Thyroid gland (tissue), 4 donors: Measurements from ENCODE around the gene DNAJC8. TPM values are rescaled to one million over a fixed set of nuclear protein-coding genes. Genes with fewer than 3 reads are reported as not detected.

ENCODE experiments used
- DNase-seq, 2 donors: peaks; one replicate each; pipeline ENCODE4 v3.0.0-alpha.2; 2019
- H3K27ac ChIP-seq, 3 donors: fragments of 200-600 bp; sonication (generic); 1 replicate in 2 of 3; 2 replicates in 1 of 3; pipeline ENCODE4 v1.5.1; 2016 to 2019; ENCODE audit warnings: mild to moderate bottlenecking in 1 of 3, moderate library complexity in 1 of 3
- H3K27me3 ChIP-seq: fragments of 200-600 bp; sonication (generic); one replicate; pipeline ENCODE4 v1.5.1; 2019
- H3K36me3 ChIP-seq, 2 donors: fragments of 200-600 bp; sonication (generic); one replicate each; pipeline ENCODE4 v1.5.1; 2016 to 2019
- H3K4me1 ChIP-seq, 2 donors: fragments of 200-600 bp; sonication (generic); one replicate each; pipeline ENCODE4 v1.5.1; 2017 to 2019
- H3K4me3 ChIP-seq, 3 donors: fragments of 200-600 bp; sonication (generic); replicated peaks in 1 of 3; 1 replicate in 2 of 3; 2 replicates in 1 of 3; pipeline ENCODE4 v1.5.1; 2016; ENCODE audit warnings: mild to moderate bottlenecking in 1 of 3
- H3K9me3 ChIP-seq: fragments of 200-600 bp; sonication (generic); one replicate; pipeline ENCODE4 v1.5.1; 2017
- POLR2A ChIP-seq, 2 donors: fragments of 450-650 bp; IDR thresholded peaks; one replicate each; pipeline ENCODE4 v1.6.1; 2017; ENCODE audit warnings: antibody characterized with exemption in 2 of 2, mild to moderate bottlenecking in 2 of 2, moderate library complexity in 1 of 2
- WGBS, 2 donors: methylation state at CpG; one replicate each; pipeline ENCODE4 v1.1.5; 2017; 5-methylcytosine and 5-hydroxymethylcytosine counted together
- intact Hi-C: fragments of 100-400 bp; cut with DNase I; formaldehyde crosslinking; loops from one replicate; pipeline ENCODE4 v1.15.1; 2023
- total RNA-seq, 4 donors: library from RNA; depleted of rRNA; stranded (reverse); fragments of >200 nt; gene quantifications; one replicate each; pipeline ENCODE4 v1.2.3, GENCODE V29; 2016
- TF ChIP-seq, protein P1 (sequence below), 6 experiments: fragments of 200-600 bp in 3 of 6; fragments of 450-650 bp in 3 of 6; sonication (generic) in 3 of 6; IDR thresholded peaks; one replicate each; pipeline ENCODE4 v1.5.1; 2016 to 2019; ENCODE audit warnings: antibody characterized with exemption in 6 of 6, mild to moderate bottlenecking in 2 of 6, inconsistent platforms in 1 of 6, moderate library complexity in 1 of 6

DNAJC8 gene
- total RNA-seq, 4 donors from 2014 or later, result 59.5 to 76.7 (median 62.5) TPM

DNA sequence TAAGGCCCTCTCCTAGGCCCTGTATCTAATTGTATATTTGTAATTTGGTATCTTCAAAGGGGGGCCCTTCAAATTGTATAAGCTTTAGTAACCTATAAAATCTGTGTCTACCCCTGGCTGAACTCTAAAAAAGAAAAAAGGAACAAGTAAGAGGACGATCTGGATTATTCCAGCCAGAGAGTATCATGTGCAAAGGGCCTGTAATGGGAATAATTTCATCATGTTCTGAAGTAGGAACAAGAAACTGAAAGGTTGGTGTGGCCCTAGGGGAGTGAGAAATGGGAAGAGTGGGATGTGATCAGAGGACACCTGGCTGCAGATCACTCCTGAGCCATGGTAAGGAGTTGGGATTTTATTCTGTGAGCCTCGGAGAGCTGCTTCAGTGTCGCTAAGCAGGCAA is 71.1 kb downstream of the DNAJC8 start:
- DNase-seq, result no peak
- Histone ChIP-seq H3K4me3 (no peak overlapping the region), H3K27me3 (no peaks in the 10 kb centered on the region), H3K27ac (no peak overlapping the region), H3K4me1 (peaks cover 8 to 12% of the 10 kb centered on the region in 2 donors), H3K9me3 (no peaks in the 10 kb centered on the region), H3K36me3 (no peaks in the 10 kb centered on the region)
- intact Hi-C loops, result no loop called here
- WGBS, 2 donors, result 90 to 96% methylated on average over 3 of the region's 3 CpGs
- no peak for TF ChIP-seq POLR2A (IDR thresholded peaks at IDR 0.05)
- TF ChIP-seq, protein P1, sequence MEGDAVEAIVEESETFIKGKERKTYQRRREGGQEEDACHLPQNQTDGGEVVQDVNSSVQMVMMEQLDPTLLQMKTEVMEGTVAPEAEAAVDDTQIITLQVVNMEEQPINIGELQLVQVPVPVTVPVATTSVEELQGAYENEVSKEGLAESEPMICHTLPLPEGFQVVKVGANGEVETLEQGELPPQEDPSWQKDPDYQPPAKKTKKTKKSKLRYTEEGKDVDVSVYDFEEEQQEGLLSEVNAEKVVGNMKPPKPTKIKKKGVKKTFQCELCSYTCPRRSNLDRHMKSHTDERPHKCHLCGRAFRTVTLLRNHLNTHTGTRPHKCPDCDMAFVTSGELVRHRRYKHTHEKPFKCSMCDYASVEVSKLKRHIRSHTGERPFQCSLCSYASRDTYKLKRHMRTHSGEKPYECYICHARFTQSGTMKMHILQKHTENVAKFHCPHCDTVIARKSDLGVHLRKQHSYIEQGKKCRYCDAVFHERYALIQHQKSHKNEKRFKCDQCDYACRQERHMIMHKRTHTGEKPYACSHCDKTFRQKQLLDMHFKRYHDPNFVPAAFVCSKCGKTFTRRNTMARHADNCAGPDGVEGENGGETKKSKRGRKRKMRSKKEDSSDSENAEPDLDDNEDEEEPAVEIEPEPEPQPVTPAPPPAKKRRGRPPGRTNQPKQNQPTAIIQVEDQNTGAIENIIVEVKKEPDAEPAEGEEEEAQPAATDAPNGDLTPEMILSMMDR (IDR thresholded peaks at IDR 0.05), result no peak

DNA sequence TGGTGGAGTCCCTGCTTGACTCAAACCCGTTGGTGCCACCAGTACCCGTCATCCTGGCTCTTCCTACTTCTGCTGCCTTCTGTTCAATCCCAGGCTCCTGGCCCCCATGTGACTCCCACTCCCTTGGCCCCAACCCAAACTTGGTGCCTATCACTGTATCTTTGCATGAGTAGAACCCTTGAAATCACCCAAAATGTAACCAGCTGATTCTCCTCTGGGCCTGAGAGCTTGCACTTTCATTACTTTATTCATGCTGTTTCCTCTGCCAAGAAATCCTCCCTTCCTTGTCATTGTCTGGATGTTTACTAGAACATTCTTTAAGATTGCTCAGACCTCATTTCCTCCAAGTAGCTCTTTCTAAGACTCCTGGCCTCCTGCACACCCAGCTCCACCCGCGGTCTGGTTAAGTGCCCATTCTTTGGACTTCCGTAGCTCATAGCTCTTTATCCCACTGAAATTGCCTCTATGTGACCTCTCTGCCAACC is 72.0 kb downstream of the DNAJC8 start:
- no peaks in the 10 kb centered on the region for H3K36me3 ChIP-seq
- H3K9me3 ChIP-seq, result no peaks in the 10 kb centered on the region
- no peak for DNase-seq
- WGBS, 2 donors, result 78 to 83% methylated on average over 5 of the region's 5 CpGs
- intact Hi-C loops, result no loop called here
- H3K4me3 ChIP-seq, result no peak overlapping the region
- TF ChIP-seq POLR2A (IDR thresholded peaks at IDR 0.05), result no peak
- TF ChIP-seq, protein P1 (IDR thresholded peaks at IDR 0.05), result no peak
- H3K4me1 ChIP-seq, result peaks cover 8 to 12% of the 10 kb centered on the region in 2 donors
- H3K27ac ChIP-seq, result no peak overlapping the region
- H3K27me3 ChIP-seq, result no peaks in the 10 kb centered on the region

DNA sequence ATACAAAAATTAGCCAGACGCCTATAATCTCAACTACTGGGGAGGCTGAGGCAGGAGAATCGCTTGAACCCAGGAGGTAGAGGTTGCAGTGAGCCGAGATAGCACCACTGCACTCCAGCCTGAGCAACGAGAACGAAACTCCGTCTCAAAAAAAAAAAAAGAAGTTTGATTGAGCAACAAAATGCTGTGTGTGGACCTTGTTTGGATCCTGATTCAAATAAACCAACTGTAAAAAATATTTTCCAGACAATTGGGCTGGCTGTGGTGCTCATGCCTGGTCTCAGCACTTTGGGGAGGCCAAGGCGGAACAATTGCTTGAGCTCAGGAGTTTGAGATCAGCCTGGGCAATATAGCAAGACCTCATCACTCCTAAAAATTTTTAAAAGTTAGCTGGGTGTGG is 73.1 kb downstream of the DNAJC8 start:
- no peaks in the 10 kb centered on the region for H3K36me3 ChIP-seq
- no peak overlapping the region for H3K4me3 ChIP-seq
- 94% methylated on average over 7 of the region's 7 CpGs for WGBS, 2 donors
- intact Hi-C loops, result no loop called here
- no peaks in the 10 kb centered on the region for H3K27me3 ChIP-seq
- peaks cover 8 to 12% of the 10 kb centered on the region in 2 donors for H3K4me1 ChIP-seq
- H3K9me3 ChIP-seq, result no peaks in the 10 kb centered on the region
- TF ChIP-seq, protein P1 (IDR thresholded peaks at IDR 0.05), result no peak
- no peak for TF ChIP-seq POLR2A (IDR thresholded peaks at IDR 0.05)
- H3K27ac ChIP-seq, result no peak overlapping the region
- DNase-seq, result no peak

DNA sequence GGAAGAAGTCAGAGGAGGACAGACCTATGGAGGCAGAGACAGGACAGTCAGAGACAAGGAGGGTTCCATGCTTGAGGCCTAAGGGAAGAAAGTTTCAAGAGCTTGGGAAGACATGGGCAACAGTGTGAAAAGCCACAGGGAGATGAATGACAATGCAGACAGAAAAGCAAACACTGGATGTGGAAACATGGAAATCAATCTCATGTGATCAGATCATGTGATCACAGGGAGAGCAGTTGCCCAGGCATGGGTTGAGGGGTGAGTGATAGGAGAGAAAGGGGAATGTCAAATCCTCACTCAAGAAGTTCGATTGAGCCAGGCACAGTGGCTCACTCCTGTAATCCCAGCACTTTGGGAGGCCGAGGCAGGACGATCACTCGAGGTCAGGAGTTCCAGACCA is 73.6 kb downstream of the DNAJC8 start:
- DNase-seq, result no peak
- no peaks in the 10 kb centered on the region for H3K27me3 ChIP-seq
- H3K36me3 ChIP-seq, result no peaks in the 10 kb centered on the region
- WGBS, 2 donors, result 96 to 98% methylated on average over 4 of the region's 4 CpGs
- H3K9me3 ChIP-seq, result no peaks in the 10 kb centered on the region
- intact Hi-C loops, result no loop called here
- TF ChIP-seq, protein P1 (IDR thresholded peaks at IDR 0.05), result no peak
- TF ChIP-seq POLR2A (IDR thresholded peaks at IDR 0.05), result no peak
- no peak overlapping the region for H3K27ac ChIP-seq
- no peak overlapping the region for H3K4me3 ChIP-seq
- peaks cover 8 to 12% of the 10 kb centered on the region in 2 donors for H3K4me1 ChIP-seq

DNA sequence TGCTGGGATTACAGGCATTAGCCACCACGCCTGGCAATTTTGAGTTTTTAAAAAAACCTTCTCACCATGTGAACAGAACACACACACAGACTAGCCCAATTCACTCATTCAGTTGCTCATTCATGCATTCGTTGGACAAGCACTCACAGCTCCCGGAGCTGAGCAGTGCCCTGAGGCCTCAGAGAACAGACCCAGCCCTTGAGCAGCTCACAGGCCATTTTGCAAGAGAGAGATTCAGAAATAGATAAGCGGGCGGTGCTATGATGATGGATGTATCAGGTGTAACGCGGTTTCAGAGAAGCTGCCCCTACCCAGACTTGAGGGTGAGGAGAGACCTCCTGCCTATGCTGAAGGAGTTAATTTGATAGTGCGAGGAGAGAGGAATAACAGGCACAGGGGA is 74.9 kb downstream of the DNAJC8 start:
- intact Hi-C loops, result no loop called here
- H3K4me3 ChIP-seq, result no peak overlapping the region
- no peak for DNase-seq
- 79 to 87% methylated on average over 8 of the region's 8 CpGs for WGBS, 2 donors
- no peak overlapping the region for H3K27ac ChIP-seq
- no peaks in the 10 kb centered on the region for H3K27me3 ChIP-seq
- no peak for TF ChIP-seq POLR2A (IDR thresholded peaks at IDR 0.05)
- TF ChIP-seq, protein P1 (IDR thresholded peaks at IDR 0.05), result no peak
- H3K4me1 ChIP-seq, result peaks cover 0 to 8% of the 10 kb centered on the region in 2 donors
- H3K36me3 ChIP-seq, result no peaks in the 10 kb centered on the region
- H3K9me3 ChIP-seq, result no peaks in the 10 kb centered on the region
